Measurements from ENCODE around the gene CREBRF. TPM values are rescaled to one million over a fixed set of nuclear protein-coding genes. Genes with fewer than 3 reads are reported as not detected.
A peak's percentile ranks its signal among the peaks of the same experiment; 100 is the strongest.

Gene CREBRF, protein sequence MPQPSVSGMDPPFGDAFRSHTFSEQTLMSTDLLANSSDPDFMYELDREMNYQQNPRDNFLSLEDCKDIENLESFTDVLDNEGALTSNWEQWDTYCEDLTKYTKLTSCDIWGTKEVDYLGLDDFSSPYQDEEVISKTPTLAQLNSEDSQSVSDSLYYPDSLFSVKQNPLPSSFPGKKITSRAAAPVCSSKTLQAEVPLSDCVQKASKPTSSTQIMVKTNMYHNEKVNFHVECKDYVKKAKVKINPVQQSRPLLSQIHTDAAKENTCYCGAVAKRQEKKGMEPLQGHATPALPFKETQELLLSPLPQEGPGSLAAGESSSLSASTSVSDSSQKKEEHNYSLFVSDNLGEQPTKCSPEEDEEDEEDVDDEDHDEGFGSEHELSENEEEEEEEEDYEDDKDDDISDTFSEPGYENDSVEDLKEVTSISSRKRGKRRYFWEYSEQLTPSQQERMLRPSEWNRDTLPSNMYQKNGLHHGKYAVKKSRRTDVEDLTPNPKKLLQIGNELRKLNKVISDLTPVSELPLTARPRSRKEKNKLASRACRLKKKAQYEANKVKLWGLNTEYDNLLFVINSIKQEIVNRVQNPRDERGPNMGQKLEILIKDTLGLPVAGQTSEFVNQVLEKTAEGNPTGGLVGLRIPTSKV
- total RNA-seq (10 to 100 TPM; 32.5 to 36.6 TPM), polyA plus RNA-seq (ENCODE audit: insufficient read length in 2 of 2) (10 to 100 TPM in 1 of 2 donors, 1 to 10 TPM in 1; 8.7 to 11.1 TPM)
- long read RNA-seq, donor 1: 0 reads
- long read RNA-seq, donor 2, full-length matches to known transcripts: 1 of 1 reads
- long read RNA-seq, donor 2, partial matches to known transcripts: 0 of 1 reads
- long read RNA-seq, donor 2, other reads (novel, unspliced or antisense): 0 of 1 reads
- long read RNA-seq, donor 3, partial matches to known transcripts: 0 of 1 reads
- long read RNA-seq, donor 3, other reads (novel, unspliced or antisense): 0 of 1 reads
- long read RNA-seq, donor 4, full-length matches to known transcripts: 6 of 14 reads
- long read RNA-seq, donor 4, partial matches to known transcripts: 8 of 14 reads
- long read RNA-seq, donor 4, other reads (novel, unspliced or antisense): 0 of 14 reads

DNA sequence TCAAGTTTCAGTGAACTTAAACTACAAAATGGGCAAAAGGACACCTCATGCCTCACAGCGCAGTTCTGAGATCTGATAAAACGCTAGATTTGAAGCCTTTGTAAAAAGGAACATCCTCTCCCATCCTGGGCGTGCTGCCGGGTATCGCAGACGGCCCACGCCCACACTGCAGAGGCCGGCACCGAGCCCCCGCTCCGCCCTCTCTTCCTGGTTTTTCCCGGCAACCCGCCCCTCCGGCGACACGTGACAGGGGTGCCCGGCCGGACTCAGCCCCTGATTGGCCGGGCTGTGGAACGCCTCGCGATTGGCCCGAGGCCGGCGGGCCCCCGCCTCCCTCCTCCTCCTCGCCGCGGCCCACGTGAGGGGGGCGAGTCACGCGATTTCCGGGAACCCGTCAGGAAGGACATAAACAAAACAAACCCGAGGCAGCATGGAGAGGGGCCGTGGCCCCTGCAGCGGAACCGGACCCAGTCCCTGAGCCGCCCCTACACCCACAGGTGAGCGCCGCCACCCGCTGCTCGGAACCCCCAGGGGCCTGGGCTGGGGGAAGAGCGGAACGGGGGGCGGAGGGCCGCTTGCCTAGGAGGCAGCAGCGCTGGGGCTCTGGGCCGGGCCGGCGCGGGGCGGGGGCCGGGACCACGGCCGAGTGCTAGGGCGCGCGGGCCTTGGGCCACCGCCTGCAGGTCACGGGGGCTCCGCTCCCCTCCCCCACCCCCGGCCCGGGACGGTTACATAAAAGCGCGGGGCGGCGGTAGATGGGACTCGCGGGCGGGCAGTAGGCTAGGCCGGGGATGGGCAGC, at the start of gene CREBRF:
CREBRF (plus strand) TSS at position 370 of the 800 bp plus-strand sequence. CDS start 24,424 bp downstream, outside the sequence.
- Histone ChIP-seq H3K9me3 (ENCODE audit: control insufficient read depth, insufficient read depth, low read length) (no peaks in the 10 kb centered on the region), H3K27me3 (ENCODE audit: control insufficient read depth, insufficient read depth, low read length) (no peaks in the 10 kb centered on the region), H3K27ac (ENCODE audit: low read depth, low read length) (peak within 1 kb of the TSS; percentile 98), H3K36me3 (ENCODE audit: control insufficient read depth, insufficient read depth, low read length) (no peaks in the 10 kb centered on the region), H3K4me1 (ENCODE audit: control insufficient read depth, insufficient read depth, low read length) (peaks cover 5% of the 10 kb centered on the region), H3K4me3 (ENCODE audit: low read depth, low read length) (peak within 1 kb of the TSS; percentile 92)
- peak; percentile 86 to 98 (median 92) for DNase-seq (ENCODE audit: low read depth in 4 of 6, low spot score in 6 of 6)
- WGBS (ENCODE audit: insufficient coverage): under 1% methylated on average over 73 of the region's 74 CpGs

DNA sequence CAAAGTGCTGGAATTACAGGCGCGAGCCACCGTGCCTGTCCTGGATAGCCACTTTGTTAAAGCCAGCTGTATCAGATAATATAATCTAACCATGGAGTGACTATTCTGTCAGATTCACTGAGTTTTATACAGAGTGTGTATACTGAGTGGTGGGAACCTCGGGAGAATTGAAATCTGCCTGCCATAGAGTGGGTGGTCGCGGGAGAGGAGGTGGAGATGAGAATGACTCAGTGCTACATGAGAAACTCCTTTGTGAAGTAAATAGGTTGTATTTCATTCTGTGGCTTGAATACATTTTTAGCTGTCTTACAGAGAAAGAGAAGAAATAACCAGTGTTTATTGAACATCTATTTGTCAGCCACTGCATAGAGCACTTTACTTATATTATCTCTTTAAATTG, 46.1 kb upstream of the CREBRF start:
- H3K4me3 ChIP-seq (ENCODE audit: low read depth, low read length): no peak overlapping the region
- 64% methylated on average over 6 of the region's 6 CpGs for WGBS (ENCODE audit: insufficient coverage)
- H3K9me3 ChIP-seq (ENCODE audit: control insufficient read depth, insufficient read depth, low read length): no peaks in the 10 kb centered on the region
- no peak overlapping the region for H3K27ac ChIP-seq (ENCODE audit: low read depth, low read length)
- H3K27me3 ChIP-seq (ENCODE audit: control insufficient read depth, insufficient read depth, low read length): no peaks in the 10 kb centered on the region
- H3K4me1 ChIP-seq (ENCODE audit: control insufficient read depth, insufficient read depth, low read length): peaks cover 13% of the 10 kb centered on the region
- H3K36me3 ChIP-seq (ENCODE audit: control insufficient read depth, insufficient read depth, low read length): no peaks in the 10 kb centered on the region
- no peak for DNase-seq (ENCODE audit: low read depth in 4 of 6, low spot score in 6 of 6)

DNA sequence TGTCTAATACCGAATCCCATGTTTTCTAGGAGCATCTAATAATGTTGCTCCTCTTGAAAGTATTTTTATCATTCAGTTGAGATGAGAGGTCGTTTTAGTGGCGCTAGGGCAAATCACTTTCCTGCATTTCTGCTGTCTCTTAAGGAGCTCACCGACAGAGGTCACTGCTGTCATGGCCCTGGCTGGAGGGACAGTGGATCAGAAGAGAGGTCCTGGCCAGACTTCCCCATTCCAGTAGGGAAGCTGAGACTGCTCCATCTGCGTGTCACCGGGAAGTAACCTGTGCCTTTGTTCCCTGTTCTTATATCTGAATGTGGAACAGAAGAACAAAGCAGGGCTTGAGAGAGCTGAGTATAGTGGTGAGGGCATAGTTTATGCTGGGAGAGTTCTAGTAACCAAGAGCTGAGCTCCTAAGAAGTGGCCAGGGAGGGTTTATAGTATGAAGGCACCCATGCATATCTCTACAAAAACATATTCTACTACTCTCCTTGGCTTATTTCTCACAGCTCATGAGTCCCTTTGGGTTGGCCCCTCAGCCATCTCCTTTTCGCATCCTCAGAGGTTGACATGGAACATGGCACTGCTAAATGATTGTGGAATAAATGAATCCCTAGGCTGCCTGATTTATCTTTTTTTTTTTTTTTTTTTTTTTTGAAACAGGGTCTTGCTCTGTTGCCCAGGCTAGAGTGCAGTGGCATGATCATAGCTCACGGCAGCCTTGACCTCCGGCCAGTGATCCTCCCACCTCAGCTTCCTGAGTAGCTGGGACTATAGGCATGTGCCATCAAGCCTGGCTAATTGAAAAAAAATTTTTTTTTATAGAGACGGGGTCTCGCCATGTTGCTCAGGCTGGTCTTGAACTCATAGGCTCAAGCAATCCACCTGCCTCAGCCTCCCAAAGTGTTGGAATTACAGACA, 45.3 kb upstream of the CREBRF start:
- H3K27me3 ChIP-seq (ENCODE audit: control insufficient read depth, insufficient read depth, low read length): no peaks in the 10 kb centered on the region
- peak in 2 of 6 donors; percentile 34 to 50 for DNase-seq (ENCODE audit: low read depth in 4 of 6, low spot score in 6 of 6)
- no peak overlapping the region for H3K27ac ChIP-seq (ENCODE audit: low read depth, low read length)
- H3K4me1 ChIP-seq (ENCODE audit: control insufficient read depth, insufficient read depth, low read length): peaks cover 14% of the 10 kb centered on the region
- H3K36me3 ChIP-seq (ENCODE audit: control insufficient read depth, insufficient read depth, low read length): no peaks in the 10 kb centered on the region
- 74% methylated on average over 7 of the region's 11 CpGs for WGBS (ENCODE audit: insufficient coverage)
- H3K4me3 ChIP-seq (ENCODE audit: low read depth, low read length): no peak overlapping the region
- no peaks in the 10 kb centered on the region for H3K9me3 ChIP-seq (ENCODE audit: control insufficient read depth, insufficient read depth, low read length)

DNA sequence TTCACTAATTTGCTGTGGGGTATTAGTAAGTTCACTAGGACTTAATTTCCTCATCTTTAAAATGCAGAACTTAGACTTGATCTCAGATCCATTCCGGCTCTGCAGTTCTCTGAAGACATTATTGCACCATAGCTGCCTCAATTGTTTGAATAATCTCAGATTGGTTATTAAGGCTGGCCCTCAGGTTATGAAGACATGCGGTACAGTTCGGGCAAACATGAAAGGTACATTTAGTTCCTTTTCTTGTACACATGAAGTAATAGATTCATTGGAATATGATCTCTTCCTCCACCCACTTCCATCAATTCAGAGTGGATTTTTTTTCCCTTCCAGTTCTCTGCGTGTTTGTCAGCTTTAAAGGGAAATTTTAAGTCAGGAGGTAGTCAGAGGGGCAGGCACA, 44.6 kb upstream of the CREBRF start:
- DNase-seq (ENCODE audit: low read depth in 4 of 6, low spot score in 6 of 6): no peak
- no peak overlapping the region for H3K27ac ChIP-seq (ENCODE audit: low read depth, low read length)
- H3K9me3 ChIP-seq (ENCODE audit: control insufficient read depth, insufficient read depth, low read length): no peaks in the 10 kb centered on the region
- no peaks in the 10 kb centered on the region for H3K27me3 ChIP-seq (ENCODE audit: control insufficient read depth, insufficient read depth, low read length)
- no peak overlapping the region for H3K4me3 ChIP-seq (ENCODE audit: low read depth, low read length)
- H3K4me1 ChIP-seq (ENCODE audit: control insufficient read depth, insufficient read depth, low read length): peaks cover 17% of the 10 kb centered on the region
- no peaks in the 10 kb centered on the region for H3K36me3 ChIP-seq (ENCODE audit: control insufficient read depth, insufficient read depth, low read length)
- WGBS (ENCODE audit: insufficient coverage): no CpG with 5 or more reads among the region's 4 CpGs

DNA sequence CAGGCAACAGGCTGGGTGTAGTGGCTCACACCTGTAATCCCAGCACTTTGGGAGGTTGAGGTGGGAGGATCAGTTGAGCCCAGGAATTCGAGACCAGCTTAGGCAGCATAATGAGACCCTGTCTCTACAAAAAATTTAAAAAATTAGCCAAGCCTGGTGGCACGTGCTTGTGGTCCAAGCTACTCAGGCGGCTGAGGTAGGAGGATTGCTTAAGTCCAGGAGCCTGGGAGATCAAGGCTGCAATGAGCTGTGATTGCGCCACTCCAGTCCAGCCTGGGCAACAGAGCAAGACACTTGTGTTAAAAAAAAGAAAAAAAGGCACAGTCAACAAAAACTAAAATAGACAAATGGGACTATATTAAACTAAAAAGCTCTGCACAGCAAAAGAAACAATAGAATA, 43.3 kb upstream of the CREBRF start:
- DNase-seq (ENCODE audit: low read depth in 4 of 6, low spot score in 6 of 6): no peak
- no peak overlapping the region for H3K27ac ChIP-seq (ENCODE audit: low read depth, low read length)
- H3K36me3 ChIP-seq (ENCODE audit: control insufficient read depth, insufficient read depth, low read length): no peaks in the 10 kb centered on the region
- peaks cover 9% of the 10 kb centered on the region for H3K4me1 ChIP-seq (ENCODE audit: control insufficient read depth, insufficient read depth, low read length)
- no peak overlapping the region for H3K4me3 ChIP-seq (ENCODE audit: low read depth, low read length)
- WGBS (ENCODE audit: insufficient coverage): 80% methylated on average over 1 of the region's 4 CpGs
- no peaks in the 10 kb centered on the region for H3K9me3 ChIP-seq (ENCODE audit: control insufficient read depth, insufficient read depth, low read length)
- no peaks in the 10 kb centered on the region for H3K27me3 ChIP-seq (ENCODE audit: control insufficient read depth, insufficient read depth, low read length)

DNA sequence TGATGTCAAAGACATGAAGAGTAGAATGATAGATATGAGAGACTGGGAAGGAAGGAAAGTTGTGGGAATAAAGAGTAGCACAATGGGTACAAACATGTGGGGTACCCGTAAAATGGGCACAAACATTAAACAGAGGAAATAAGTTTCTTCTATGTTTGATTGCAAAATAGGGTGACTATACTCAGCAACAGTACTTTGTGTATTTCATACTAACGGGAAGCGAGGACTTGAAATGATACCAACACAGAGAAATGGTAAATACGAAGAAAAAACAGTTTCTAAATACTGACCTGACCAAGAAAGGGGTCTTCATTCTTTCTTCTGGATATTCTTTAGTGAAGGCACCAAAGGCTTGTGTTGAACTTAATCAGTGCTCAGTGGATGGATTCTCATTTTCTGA, 41.5 kb upstream of the CREBRF start:
- H3K4me3 ChIP-seq (ENCODE audit: low read depth, low read length): no peak overlapping the region
- no peak for DNase-seq (ENCODE audit: low read depth in 4 of 6, low spot score in 6 of 6)
- no peaks in the 10 kb centered on the region for H3K36me3 ChIP-seq (ENCODE audit: control insufficient read depth, insufficient read depth, low read length)
- peaks cover 4% of the 10 kb centered on the region for H3K4me1 ChIP-seq (ENCODE audit: control insufficient read depth, insufficient read depth, low read length)
- no peaks in the 10 kb centered on the region for H3K27me3 ChIP-seq (ENCODE audit: control insufficient read depth, insufficient read depth, low read length)
- H3K27ac ChIP-seq (ENCODE audit: low read depth, low read length): no peak overlapping the region
- no CpG with 5 or more reads among the region's 4 CpGs for WGBS (ENCODE audit: insufficient coverage)
- no peaks in the 10 kb centered on the region for H3K9me3 ChIP-seq (ENCODE audit: control insufficient read depth, insufficient read depth, low read length)

DNA sequence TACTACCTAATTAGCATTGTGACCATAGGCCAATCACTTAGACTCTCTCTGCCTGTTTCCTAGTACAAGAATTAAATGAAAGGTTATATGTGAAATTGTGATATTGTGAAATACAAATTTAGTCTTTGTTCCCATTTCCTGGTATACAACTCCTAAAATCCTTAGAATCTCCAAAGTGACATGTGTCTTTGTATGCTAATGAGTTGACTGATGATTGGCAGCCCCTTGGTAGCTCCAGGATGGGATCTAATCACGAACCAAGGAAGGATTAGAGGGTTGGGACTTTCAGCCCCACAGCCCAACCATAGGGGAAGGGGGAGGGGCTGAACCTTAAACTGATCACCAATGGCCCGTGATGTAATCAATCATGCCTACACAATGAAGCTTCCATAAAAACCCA, 41.0 kb upstream of the CREBRF start:
- no peaks in the 10 kb centered on the region for H3K27me3 ChIP-seq (ENCODE audit: control insufficient read depth, insufficient read depth, low read length)
- peaks cover 4% of the 10 kb centered on the region for H3K4me1 ChIP-seq (ENCODE audit: control insufficient read depth, insufficient read depth, low read length)
- H3K27ac ChIP-seq (ENCODE audit: low read depth, low read length): no peak overlapping the region
- no peak for DNase-seq (ENCODE audit: low read depth in 4 of 6, low spot score in 6 of 6)
- no peaks in the 10 kb centered on the region for H3K9me3 ChIP-seq (ENCODE audit: control insufficient read depth, insufficient read depth, low read length)
- no peak overlapping the region for H3K4me3 ChIP-seq (ENCODE audit: low read depth, low read length)
- no peaks in the 10 kb centered on the region for H3K36me3 ChIP-seq (ENCODE audit: control insufficient read depth, insufficient read depth, low read length)
- WGBS (ENCODE audit: insufficient coverage): no CpG with 5 or more reads among the region's 2 CpGs

DNA sequence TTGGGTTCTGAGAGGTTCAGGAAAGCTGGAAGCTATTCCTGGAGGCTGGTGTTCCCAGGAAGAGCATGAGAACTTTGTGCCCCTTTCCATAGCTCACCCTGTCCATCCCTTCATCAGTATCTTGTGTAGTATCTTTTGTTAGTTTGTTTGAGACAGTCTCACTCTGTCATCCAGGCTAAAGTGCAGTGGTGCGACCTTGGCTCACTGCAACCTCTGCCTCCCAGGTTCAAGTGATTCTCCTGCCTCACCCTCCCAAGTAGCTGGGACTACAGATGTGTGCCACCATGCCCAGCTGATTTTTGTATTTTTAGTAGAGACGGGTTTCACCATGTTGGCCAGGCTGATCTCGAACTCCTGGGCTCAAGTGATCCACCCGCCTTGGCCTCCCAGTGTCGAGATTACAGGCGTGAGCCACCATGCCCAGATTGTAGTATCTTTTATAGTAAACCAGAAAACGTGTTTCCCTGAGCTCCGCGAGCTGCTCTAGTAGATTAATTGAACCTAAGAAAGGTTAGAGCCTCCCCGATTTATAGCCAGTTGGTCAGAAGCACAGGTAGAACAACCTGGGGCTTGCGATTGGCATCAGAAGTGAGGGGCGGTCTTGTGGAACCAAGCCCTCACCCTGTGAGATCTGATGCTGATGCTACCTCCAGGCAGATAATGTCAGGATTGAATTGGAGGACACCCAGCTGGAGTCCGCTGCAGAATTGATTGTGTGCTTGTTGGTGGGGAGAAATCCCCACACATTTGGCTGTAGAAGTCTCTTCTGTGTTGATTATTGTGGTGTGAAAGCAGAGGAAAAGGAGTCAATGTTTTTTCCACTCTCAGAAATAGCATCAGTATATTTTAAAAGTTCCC, 40.3 kb upstream of the CREBRF start:
- Histone ChIP-seq H3K27me3 (ENCODE audit: control insufficient read depth, insufficient read depth, low read length) (no peaks in the 10 kb centered on the region), H3K4me3 (ENCODE audit: low read depth, low read length) (no peak overlapping the region), H3K36me3 (ENCODE audit: control insufficient read depth, insufficient read depth, low read length) (no peaks in the 10 kb centered on the region), H3K4me1 (ENCODE audit: control insufficient read depth, insufficient read depth, low read length) (peaks cover 8% of the 10 kb centered on the region), H3K27ac (ENCODE audit: low read depth, low read length) (peak overlapping the region; percentile 26), H3K9me3 (ENCODE audit: control insufficient read depth, insufficient read depth, low read length) (no peaks in the 10 kb centered on the region)
- DNase-seq (ENCODE audit: low read depth in 4 of 6, low spot score in 6 of 6): no peak
- WGBS (ENCODE audit: insufficient coverage): 86% methylated on average over 9 of the region's 13 CpGs
